Prostate gland (tissue), 2 donors: ENCODE measurements around the gene KIAA1614.

Source experiments
- CTCF ChIP-seq, 4 experiments: fragments of 200-600 bp in 2 of 4; fragments of 450-650 bp in 2 of 4; sonication (generic) in 2 of 4; IDR thresholded peaks; 1 replicate in 3 of 4; 2 replicates in 1 of 4; pipeline ENCODE4 v1.5.1; 2016 to 2019; ENCODE audit warnings: antibody characterized with exemption in 4 of 4, mild to moderate bottlenecking in 2 of 4, moderate library complexity in 2 of 4
- POLR2A ChIP-seq: fragments of 450-650 bp; IDR thresholded peaks from one replicate; pipeline ENCODE4 v1.6.1; 2016; ENCODE audit warnings: antibody characterized with exemption, mild to moderate bottlenecking
- POLR2AphosphoS5 ChIP-seq: sonication (generic); formaldehyde crosslinking; IDR thresholded peaks from one replicate; pipeline ENCODE4 v1.6.1; 2017; ENCODE audit warnings: antibody characterized with exemption

- no peak for TF ChIP-seq CTCF (IDR thresholded peaks at IDR 0.05)
- no peak for TF ChIP-seq POLR2A
- TF ChIP-seq POLR2AphosphoS5: no peak
These were observed 6.2 kb upstream of the KIAA1614 start for GRCh38 chr1:180906511-180906910.
